H9 (cell line): ENCODE data around the gene FADS1. TPM values are rescaled to one million over a fixed set of nuclear protein-coding genes. Genes with fewer than 3 reads are reported as not detected.

Source experiments
- DNase-seq: peaks from one replicate; pipeline ENCODE4 v3.0.0-alpha.2; 2017
- H2AFZ ChIP-seq: one replicate; pipeline ENCODE4 v1.6.1; 2013; ENCODE audit warnings: mild to moderate bottlenecking, low read length, control low read depth, moderate library complexity
- H2AK5ac ChIP-seq: 2 replicates; pipeline ENCODE4 v1.6.1; 2013; ENCODE audit warnings: low read length, control low read depth, mixed read lengths; ENCODE audit not compliant: insufficient read length
- H2BK120ac ChIP-seq: one replicate; pipeline ENCODE4 v1.6.1; 2013; ENCODE audit warnings: low read depth, mild to moderate bottlenecking, low read length, control low read depth, inconsistent platforms; ENCODE audit not compliant: poor library complexity, severe bottlenecking
- H2BK12ac ChIP-seq: 2 replicates; pipeline ENCODE4 v1.6.1; 2013; ENCODE audit warnings: low read length, control low read depth, mixed read lengths, low read depth; ENCODE audit not compliant: insufficient read length
- H2BK15ac ChIP-seq: 2 replicates; pipeline ENCODE4 v1.6.1; 2013; ENCODE audit warnings: low read depth, low read length, control low read depth
- H2BK20ac ChIP-seq: one replicate; pipeline ENCODE4 v1.6.1; 2013; ENCODE audit warnings: low read depth, mild to moderate bottlenecking, low read length, control low read depth, inconsistent platforms; ENCODE audit not compliant: poor library complexity, severe bottlenecking
- H2BK5ac ChIP-seq: 2 replicates; pipeline ENCODE4 v1.6.1; 2013; ENCODE audit warnings: low read length, control low read depth, mixed read lengths; ENCODE audit not compliant: insufficient read length
- H3K14ac ChIP-seq: 2 replicates; pipeline ENCODE4 v1.6.1; 2013; ENCODE audit warnings: low read length, control low read depth; ENCODE audit not compliant: insufficient read depth
- H3K18ac ChIP-seq: 2 replicates; pipeline ENCODE4 v1.6.1; 2013; ENCODE audit warnings: low read depth, mild to moderate bottlenecking, mixed read lengths, low read length, control low read depth; ENCODE audit not compliant: insufficient read length
- H3K23ac ChIP-seq: 2 replicates; pipeline ENCODE4 v1.6.1; 2013; ENCODE audit warnings: low read length, control low read depth, mixed read lengths, low read depth; ENCODE audit not compliant: insufficient read length
- H3K23me2 ChIP-seq: 2 replicates; pipeline ENCODE4 v1.6.1; 2013; ENCODE audit warnings: low read depth, mild to moderate bottlenecking, mixed read lengths, low read length, control low read depth; ENCODE audit not compliant: insufficient read length, poor library complexity, severe bottlenecking
- H3K27ac ChIP-seq: 2 replicates; pipeline ENCODE4 v1.5.1; 2013; ENCODE audit warnings: low read length, control low read depth, mixed read lengths, low read depth; ENCODE audit not compliant: insufficient read length
- H3K27me3 ChIP-seq: 2 replicates; pipeline ENCODE4 v1.6.1; 2013; ENCODE audit warnings: low read length, control low read depth, inconsistent platforms; ENCODE audit not compliant: insufficient read depth
- H3K4ac ChIP-seq: 2 replicates; pipeline ENCODE4 v1.6.1; 2013; ENCODE audit warnings: low read depth, mild to moderate bottlenecking, control low read depth, inconsistent platforms, low read length, moderate library complexity
- H3K4me1 ChIP-seq: 2 replicates; pipeline ENCODE4 v1.6.1; 2013; ENCODE audit warnings: low read length, control low read depth, inconsistent platforms; ENCODE audit not compliant: insufficient read depth
- H3K4me2 ChIP-seq: 2 replicates; pipeline ENCODE4 v1.6.1; 2013; ENCODE audit warnings: low read length, control low read depth, mixed read lengths; ENCODE audit not compliant: insufficient read length, insufficient read depth
- H3K56ac ChIP-seq: 2 replicates; pipeline ENCODE4 v1.6.1; 2013; ENCODE audit warnings: low read depth, mild to moderate bottlenecking, mixed read lengths, low read length, control low read depth; ENCODE audit not compliant: insufficient read length
- H3K79me1 ChIP-seq: 2 replicates; pipeline ENCODE4 v1.6.1; 2013; ENCODE audit warnings: low read depth, mild to moderate bottlenecking, moderate library complexity, low read length, control low read depth, inconsistent platforms; ENCODE audit not compliant: insufficient read depth, poor library complexity, severe bottlenecking
- H3K79me2 ChIP-seq: 2 replicates; pipeline ENCODE4 v1.6.1; 2013; ENCODE audit warnings: low read length, control low read depth, inconsistent platforms; ENCODE audit not compliant: insufficient read depth
- H3K9ac ChIP-seq: 2 replicates; pipeline ENCODE4 v1.6.1; 2013; ENCODE audit warnings: low read length, control low read depth, mixed read lengths; ENCODE audit not compliant: insufficient read length; ENCODE audit errors: extremely low read depth
- H3K9me3 ChIP-seq: one replicate; pipeline ENCODE4 v1.6.1; 2013; ENCODE audit warnings: low read depth, low read length, inconsistent platforms; ENCODE audit not compliant: control insufficient read depth
- H3T11ph ChIP-seq: one replicate; pipeline ENCODE4 v1.6.1; 2013; ENCODE audit warnings: mild to moderate bottlenecking, low read length, control low read depth, inconsistent platforms
- H4K20me1 ChIP-seq: one replicate; pipeline ENCODE4 v1.6.1; 2013; ENCODE audit not compliant: control insufficient read depth, insufficient read length, insufficient read depth
- H4K5ac ChIP-seq: 2 replicates; pipeline ENCODE4 v1.6.1; 2013; ENCODE audit warnings: low read depth, mild to moderate bottlenecking, mixed read lengths, low read length, control low read depth; ENCODE audit not compliant: insufficient read length
- H4K8ac ChIP-seq: replicated peaks from 2 replicates; pipeline ENCODE4 v1.6.1; 2013; ENCODE audit warnings: low read length, control low read depth, mixed read lengths, low read depth; ENCODE audit not compliant: insufficient read length
- H4K91ac ChIP-seq: 2 replicates; pipeline ENCODE4 v1.6.1; 2013; ENCODE audit warnings: low read depth, mild to moderate bottlenecking, moderate library complexity, mixed read lengths, low read length, control low read depth; ENCODE audit not compliant: insufficient read length
- H3K27ac Mint-ChIP-seq, 3 experiments: 2 replicates in 2 of 3; 3 replicates in 1 of 3; pipeline ENCODE4 v1.8.0; 2020 to 2021; ENCODE audit warnings: mixed read lengths in 3 of 3, mild to moderate bottlenecking in 1 of 3, moderate library complexity in 1 of 3
- H3K27me3 Mint-ChIP-seq: 2 replicates; pipeline ENCODE4 v1.8.0; 2021; ENCODE audit warnings: low read depth, mild to moderate bottlenecking, moderate library complexity, mixed read lengths
- H3K36me3 Mint-ChIP-seq, 3 experiments: 2 replicates in 2 of 3; 3 replicates in 1 of 3; pipeline ENCODE4 v1.8.0; 2020 to 2021; ENCODE audit warnings: low read depth in 3 of 3, mixed read lengths in 3 of 3; ENCODE audit not compliant: insufficient read depth in 1 of 3
- H3K4me1 Mint-ChIP-seq, 2 experiments: 2 replicates each; pipeline ENCODE4 v1.8.0; 2020; ENCODE audit warnings: mixed read lengths in 2 of 2
- H3K4me3 Mint-ChIP-seq, 2 experiments: 2 replicates in 1 of 2; 3 replicates in 1 of 2; pipeline ENCODE4 v1.8.0; 2020 to 2021; ENCODE audit warnings: mild to moderate bottlenecking in 2 of 2, mixed read lengths in 2 of 2, moderate library complexity in 1 of 2
- H3K9me3 Mint-ChIP-seq, 2 experiments: 2 replicates in 1 of 2; 3 replicates in 1 of 2; pipeline ENCODE4 v1.8.0; 2020; ENCODE audit warnings: mild to moderate bottlenecking in 2 of 2, mixed read lengths in 2 of 2, moderate library complexity in 1 of 2
- WGBS: extraction: QIAGEN DNeasy Blood & Tissue Kit; methylation state at CpG from one replicate; pipeline ENCODE4 v1.1.7; 2013; ENCODE audit warnings: missing lambda C conversion rate, low lambda C conversion rate, mixed read lengths; ENCODE audit not compliant: insufficient read length; ENCODE audit errors: extremely low coverage; 5-methylcytosine and 5-hydroxymethylcytosine counted together
- total RNA-seq: library from RNA; stranded (reverse); gene quantifications from 2 replicates; pipeline ENCODE4 v1.2.1, GENCODE V29; 2021
- TF ChIP-seq, protein P1 (sequence below): fragments of 200-600 bp; sonication (generic); conservative IDR thresholded peaks from 3 replicates; pipeline ENCODE4 v1.8.0; 2021; ENCODE audit warnings: antibody characterized with exemption, mild to moderate bottlenecking

FADS1 gene
- total RNA-seq, 1 experiment from 2014 or later, result 125 TPM

DNA sequence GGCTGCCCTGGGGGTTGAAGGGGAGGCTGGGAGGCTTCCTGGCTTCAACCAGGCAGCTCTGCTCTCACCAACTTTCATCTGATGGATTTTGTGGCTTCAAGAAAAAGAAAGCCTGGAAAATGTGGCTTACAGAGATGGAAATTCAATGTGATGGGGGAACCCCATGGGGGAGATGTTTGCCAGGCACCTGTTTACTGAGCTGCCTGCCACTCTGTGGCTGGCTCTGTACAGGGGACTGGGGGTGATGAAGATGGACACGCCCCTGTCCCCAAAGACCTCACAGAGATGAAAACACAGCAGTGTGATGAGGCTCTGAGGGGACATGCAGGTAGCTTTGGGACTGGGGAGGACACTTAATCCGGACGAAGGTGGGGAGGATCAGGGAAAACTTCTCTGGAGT is 34.5 kb downstream of the FADS1 start:
- H3K27ac ChIP-seq, result no peak overlapping the region
- Mint-ChIP-seq H3K36me3 (peaks cover 16 to 53% (median 46%) of the 10 kb centered on the region in 3 experiments), H3K27me3 (peaks cover 2% of the 10 kb centered on the region; the same call in 1 of the 2 replicates), H3K4me3 (no peak overlapping the region; a peak in 1 of 5 replicates), H3K4me1 (peaks cover 9 to 13% of the 10 kb centered on the region in 2 experiments; a peak in 2 of 4 replicates), H3K27ac (no peak overlapping the region), H3K9me3 (peaks cover 0 to 2% of the 10 kb centered on the region in 2 experiments; a peak in 2 of 5 replicates)
- H3K4me1 ChIP-seq, result no peaks in the 10 kb centered on the region
- H4K91ac ChIP-seq, result no peak overlapping the region
- no peaks in the 10 kb centered on the region for H3K79me2 ChIP-seq
- no peaks in the 10 kb centered on the region for H3K79me1 ChIP-seq
- H3K4me2 ChIP-seq, result no peak overlapping the region
- H2BK20ac ChIP-seq, result no peak overlapping the region
- no peaks in the 10 kb centered on the region for H4K20me1 ChIP-seq
- no peak overlapping the region for H2BK12ac ChIP-seq
- no peak overlapping the region for H2AK5ac ChIP-seq
- TF ChIP-seq, protein P1, sequence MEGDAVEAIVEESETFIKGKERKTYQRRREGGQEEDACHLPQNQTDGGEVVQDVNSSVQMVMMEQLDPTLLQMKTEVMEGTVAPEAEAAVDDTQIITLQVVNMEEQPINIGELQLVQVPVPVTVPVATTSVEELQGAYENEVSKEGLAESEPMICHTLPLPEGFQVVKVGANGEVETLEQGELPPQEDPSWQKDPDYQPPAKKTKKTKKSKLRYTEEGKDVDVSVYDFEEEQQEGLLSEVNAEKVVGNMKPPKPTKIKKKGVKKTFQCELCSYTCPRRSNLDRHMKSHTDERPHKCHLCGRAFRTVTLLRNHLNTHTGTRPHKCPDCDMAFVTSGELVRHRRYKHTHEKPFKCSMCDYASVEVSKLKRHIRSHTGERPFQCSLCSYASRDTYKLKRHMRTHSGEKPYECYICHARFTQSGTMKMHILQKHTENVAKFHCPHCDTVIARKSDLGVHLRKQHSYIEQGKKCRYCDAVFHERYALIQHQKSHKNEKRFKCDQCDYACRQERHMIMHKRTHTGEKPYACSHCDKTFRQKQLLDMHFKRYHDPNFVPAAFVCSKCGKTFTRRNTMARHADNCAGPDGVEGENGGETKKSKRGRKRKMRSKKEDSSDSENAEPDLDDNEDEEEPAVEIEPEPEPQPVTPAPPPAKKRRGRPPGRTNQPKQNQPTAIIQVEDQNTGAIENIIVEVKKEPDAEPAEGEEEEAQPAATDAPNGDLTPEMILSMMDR, result no peak
- no peak overlapping the region for H4K8ac ChIP-seq
- H2BK15ac ChIP-seq, result no peak overlapping the region
- H4K5ac ChIP-seq, result no peak overlapping the region
- no peaks in the 10 kb centered on the region for H3K23me2 ChIP-seq
- WGBS, result no CpG with 5 or more reads among the region's 3 CpGs
- no peak overlapping the region for H2BK5ac ChIP-seq
- H3T11ph ChIP-seq, result no peak overlapping the region
- H3K4ac ChIP-seq, result no peak overlapping the region
- no peak overlapping the region for H3K9ac ChIP-seq
- no peak overlapping the region for H3K56ac ChIP-seq
- no peaks in the 10 kb centered on the region for H3K27me3 ChIP-seq
- H3K23ac ChIP-seq, result no peak overlapping the region
- no peak overlapping the region for H2BK120ac ChIP-seq
- H3K14ac ChIP-seq, result no peak overlapping the region
- DNase-seq, result no peak
- H3K18ac ChIP-seq, result no peak overlapping the region
- no peaks in the 10 kb centered on the region for H3K9me3 ChIP-seq
- H2AFZ ChIP-seq, result no peak overlapping the region
